DND-41 (cell line): ENCODE data around the gene ANKMY2.

ENCODE experiments used
- EZH2 ChIP-seq: IDR thresholded peaks from 3 replicates; pipeline ENCODE4 v1.6.1; 2012; ENCODE audit warnings: borderline replicate concordance, low read depth, mild to moderate bottlenecking, moderate library complexity, low read length, inconsistent platforms; ENCODE audit not compliant: severe bottlenecking
- TF ChIP-seq, protein P1 (sequence below): IDR thresholded peaks from 2 replicates; pipeline ENCODE4 v1.5.1; 2012; ENCODE audit warnings: borderline replicate concordance, low read length, moderate library complexity, mild to moderate bottlenecking; ENCODE audit not compliant: poor library complexity, severe bottlenecking; ENCODE audit errors: extremely low read depth

DNA sequence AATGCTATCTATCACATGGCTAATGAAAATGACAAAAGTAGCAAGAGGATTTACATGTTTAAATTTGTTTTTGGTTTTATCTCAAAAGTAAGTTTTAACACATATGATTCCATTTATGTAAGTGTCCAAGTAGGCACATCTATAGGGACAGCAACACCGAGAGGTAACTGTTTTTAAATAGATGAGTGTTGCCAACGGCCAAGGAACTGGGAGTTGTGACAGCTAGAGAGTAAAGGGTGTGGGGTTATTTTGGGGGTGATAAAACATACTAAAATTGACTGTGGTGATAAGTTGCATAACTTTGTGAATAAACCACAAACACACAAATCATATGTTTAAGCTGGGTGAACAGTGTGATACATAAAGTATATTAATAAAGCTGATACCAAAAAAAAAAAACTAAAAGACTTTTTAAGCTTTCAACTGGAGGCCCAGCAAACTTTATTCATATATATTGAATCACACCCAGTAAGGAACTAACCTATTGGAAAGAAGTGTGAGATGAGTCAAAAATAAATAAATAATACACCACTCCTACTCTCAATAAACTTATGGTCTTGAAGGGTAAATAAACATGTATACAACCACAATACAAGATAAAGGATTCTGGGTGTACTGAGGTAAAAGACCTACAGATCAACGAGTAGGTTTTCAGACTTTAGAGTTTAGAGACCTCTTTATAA is 85.9 kb downstream of the ANKMY2 start:
- TF ChIP-seq, protein P1, sequence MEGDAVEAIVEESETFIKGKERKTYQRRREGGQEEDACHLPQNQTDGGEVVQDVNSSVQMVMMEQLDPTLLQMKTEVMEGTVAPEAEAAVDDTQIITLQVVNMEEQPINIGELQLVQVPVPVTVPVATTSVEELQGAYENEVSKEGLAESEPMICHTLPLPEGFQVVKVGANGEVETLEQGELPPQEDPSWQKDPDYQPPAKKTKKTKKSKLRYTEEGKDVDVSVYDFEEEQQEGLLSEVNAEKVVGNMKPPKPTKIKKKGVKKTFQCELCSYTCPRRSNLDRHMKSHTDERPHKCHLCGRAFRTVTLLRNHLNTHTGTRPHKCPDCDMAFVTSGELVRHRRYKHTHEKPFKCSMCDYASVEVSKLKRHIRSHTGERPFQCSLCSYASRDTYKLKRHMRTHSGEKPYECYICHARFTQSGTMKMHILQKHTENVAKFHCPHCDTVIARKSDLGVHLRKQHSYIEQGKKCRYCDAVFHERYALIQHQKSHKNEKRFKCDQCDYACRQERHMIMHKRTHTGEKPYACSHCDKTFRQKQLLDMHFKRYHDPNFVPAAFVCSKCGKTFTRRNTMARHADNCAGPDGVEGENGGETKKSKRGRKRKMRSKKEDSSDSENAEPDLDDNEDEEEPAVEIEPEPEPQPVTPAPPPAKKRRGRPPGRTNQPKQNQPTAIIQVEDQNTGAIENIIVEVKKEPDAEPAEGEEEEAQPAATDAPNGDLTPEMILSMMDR, result no peak
- no peak for TF ChIP-seq EZH2
